HepG2 (cell line): ENCODE data around the gene SLC12A2. TPM values are rescaled to one million over a fixed set of nuclear protein-coding genes. Genes with fewer than 3 reads are reported as not detected.

Experiments used
- CBX2 ChIP-seq, 2 experiments: fragments of 200-600 bp in 1 of 2; sonication (generic); formaldehyde crosslinking in 1 of 2; IDR thresholded peaks; 2 replicates each; pipeline versions ENCODE4 v1.7.0 to v1.8.1; 2018 to 2022; ENCODE audit warnings: low read depth in 2 of 2, low read length in 1 of 2, mild to moderate bottlenecking in 1 of 2, missing genetic modification reagents in 1 of 2
- GATAD1 ChIP-seq: IDR thresholded peaks from 2 replicates; pipeline ENCODE4 v1.6.1; 2016; ENCODE audit warnings: missing genetic modification reagents, missing compliant biosample characterization
- HMGA1 ChIP-seq: sonication (generic); formaldehyde crosslinking; conservative IDR thresholded peaks from 2 replicates; pipeline ENCODE4 v1.4.0; 2020; ENCODE audit warnings: missing genetic modification reagents
- HNRNPH1 ChIP-seq: fragments of 200-400 bp; formaldehyde crosslinking; optimal IDR thresholded peaks from 2 replicates; pipeline ENCODE3; 2017; ENCODE audit warnings: mild to moderate bottlenecking, low read depth, low read length
- MTF2 ChIP-seq: sonication (generic); formaldehyde crosslinking; IDR thresholded peaks from 2 replicates; pipeline ENCODE4 v1.5.0; 2020; ENCODE audit warnings: missing genetic modification reagents, borderline replicate concordance
- NFE2L2 ChIP-seq: fragments of 150-350 bp; IDR thresholded peaks from 2 replicates; pipeline ENCODE4 v1.6.1; 2014; ENCODE audit warnings: low read length
- PAXIP1 ChIP-seq: sonication (generic); formaldehyde crosslinking; conservative IDR thresholded peaks from 2 replicates; pipeline ENCODE4 v1.4.0; 2020; ENCODE audit warnings: mild to moderate bottlenecking, missing genetic modification reagents, moderate library complexity
- PPARG ChIP-seq: conservative IDR thresholded peaks from 2 replicates; pipeline ENCODE4 v1.6.1; 2016; ENCODE audit warnings: missing biosample characterization, missing genetic modification reagents
- SKI ChIP-seq: fragments of 450-650 bp; IDR thresholded peaks from one replicate; pipeline ENCODE4 v1.6.1; 2018; ENCODE audit warnings: mild to moderate bottlenecking; ENCODE audit not compliant: partially characterized antibody
- SMC3 ChIP-seq: IDR thresholded peaks from 2 replicates; pipeline ENCODE4 v1.6.1; 2011; ENCODE audit warnings: low read length, improper control_type of control experiment
- SSRP1 ChIP-seq: IDR thresholded peaks from 2 replicates; pipeline ENCODE4 v1.6.1; 2016; ENCODE audit warnings: control low read depth
- STAT5B ChIP-seq: sonication (generic); formaldehyde crosslinking; IDR thresholded peaks from 2 replicates; pipeline ENCODE4 v1.4.0; 2020; ENCODE audit warnings: missing genetic modification reagents
- THAP9 ChIP-seq: sonication (generic); formaldehyde crosslinking; IDR thresholded peaks from 2 replicates; pipeline ENCODE4; 2020; ENCODE audit warnings: missing genetic modification reagents, mild to moderate bottlenecking, borderline replicate concordance
- ZFP36L2 ChIP-seq: sonication (generic); formaldehyde crosslinking; IDR thresholded peaks from 2 replicates; pipeline ENCODE4 v1.4.0; 2020; ENCODE audit warnings: missing genetic modification reagents
- ZFP82 ChIP-seq: sonication (generic); formaldehyde crosslinking; IDR thresholded peaks from 2 replicates; pipeline ENCODE4 v1.5.1; 2020; ENCODE audit warnings: mild to moderate bottlenecking, missing genetic modification reagents, borderline replicate concordance
- ZNF251 ChIP-seq: sonication (generic); formaldehyde crosslinking; IDR thresholded peaks from 2 replicates; pipeline ENCODE4 v1.9.0; 2021; ENCODE audit warnings: mild to moderate bottlenecking, missing genetic modification reagents
- ZNF510 ChIP-seq: sonication (generic); formaldehyde crosslinking; IDR thresholded peaks from 2 replicates; pipeline ENCODE4 v1.4.0; 2020; ENCODE audit warnings: low read depth, mild to moderate bottlenecking, missing genetic modification reagents
- polyA plus RNA-seq, 8 experiments: library from polyadenylated mRNA; depleted of rRNA in 3 of 8; stranded (reverse) in 7 of 8; unstranded in 1 of 8; fragments of >200 nt; fragmentation: Illumina TruSeq in 4 of 8; extraction: Trizol in 4 of 8; gene quantifications; 2 replicates each; pipeline versions ENCODE4 v1.2.1 to v1.2.3, GENCODE V29; 2011 to 2016; ENCODE audit warnings: low read depth in 4 of 8, missing spikeins in 1 of 8, mixed read lengths in 1 of 8; ENCODE audit not compliant: insufficient read depth in 1 of 8
- total RNA-seq, 5 experiments: library from RNA; depleted of rRNA; stranded (reverse); fragments of >200 nt; fragmentation: Illumina TruSeq; extraction: Trizol; gene quantifications; 2 replicates each; pipeline ENCODE4 v1.2.3, GENCODE V29; 2016; ENCODE audit warnings: low read depth in 1 of 5
- TF ChIP-seq, protein P1 (sequence below): sonication (generic); formaldehyde crosslinking; IDR thresholded peaks from 2 replicates; pipeline ENCODE4 v1.4.0; 2020; ENCODE audit warnings: mild to moderate bottlenecking, low read depth, missing genetic modification reagents
- TF ChIP-seq, protein P2 (sequence below): sonication (generic); formaldehyde crosslinking; IDR thresholded peaks from 2 replicates; pipeline ENCODE4 v1.8.0; 2022; ENCODE audit warnings: mild to moderate bottlenecking, missing genetic modification reagents, borderline replicate concordance
- TF ChIP-seq, protein P3 (sequence below): sonication (generic); formaldehyde crosslinking; IDR thresholded peaks from 2 replicates; pipeline ENCODE4 v1.8.1; 2023; ENCODE audit warnings: mild to moderate bottlenecking, missing genetic modification reagents

Gene SLC12A2
- total and polyA plus RNA-seq, 2 of the 13 experiments (the other 11 are each of a cell fraction or from before 2014, with no cell fraction given) = 4.0 to 9.7 TPM

GRCh38 chr5:128083033-128083810, at the start of gene SLC12A2 (continued):
- TF ChIP-seq SKI = no peak
- TF ChIP-seq HMGA1 (CRISPR knock-in tag) = no peak
- no peak for TF ChIP-seq SMC3
- no peak; the same call in 1 of the 2 replicates for TF ChIP-seq ZNF510 (CRISPR knock-in tag)
- TF ChIP-seq, protein P1, sequence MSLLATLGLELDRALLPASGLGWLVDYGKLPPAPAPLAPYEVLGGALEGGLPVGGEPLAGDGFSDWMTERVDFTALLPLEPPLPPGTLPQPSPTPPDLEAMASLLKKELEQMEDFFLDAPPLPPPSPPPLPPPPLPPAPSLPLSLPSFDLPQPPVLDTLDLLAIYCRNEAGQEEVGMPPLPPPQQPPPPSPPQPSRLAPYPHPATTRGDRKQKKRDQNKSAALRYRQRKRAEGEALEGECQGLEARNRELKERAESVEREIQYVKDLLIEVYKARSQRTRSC = no peak; the same call in 1 of the 2 replicates
- no peak for TF ChIP-seq PPARG (CRISPR knock-in tag)
- no peak; the same call in 1 of the 2 replicates for TF ChIP-seq PAXIP1 (CRISPR knock-in tag)
- TF ChIP-seq THAP9 (CRISPR knock-in tag) = no peak
- TF ChIP-seq SSRP1 (CRISPR knock-in tag) = no peak
- TF ChIP-seq, protein P2, sequence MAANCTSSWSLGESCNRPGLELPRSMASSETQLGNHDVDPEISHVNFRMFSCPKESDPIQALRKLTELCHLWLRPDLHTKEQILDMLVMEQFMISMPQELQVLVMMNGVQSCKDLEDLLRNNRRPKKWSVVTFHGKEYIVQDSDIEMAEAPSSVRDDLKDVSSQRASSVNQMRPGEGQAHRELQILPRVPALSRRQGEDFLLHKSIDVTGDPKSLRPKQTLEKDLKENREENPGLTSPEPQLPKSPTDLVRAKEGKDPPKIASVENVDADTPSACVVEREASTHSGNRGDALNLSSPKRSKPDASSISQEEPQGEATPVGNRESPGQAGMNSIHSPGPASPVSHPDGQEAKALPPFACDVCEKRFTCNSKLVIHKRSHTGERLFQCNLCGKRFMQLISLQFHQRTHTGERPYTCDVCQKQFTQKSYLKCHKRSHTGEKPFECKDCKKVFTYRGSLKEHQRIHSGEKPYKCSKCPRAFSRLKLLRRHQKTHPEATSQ (CRISPR knock-in tag) = no peak
- TF ChIP-seq NFE2L2 = no peak
- no peak for TF ChIP-seq ZFP82 (CRISPR knock-in tag)
- no peak for TF ChIP-seq CBX2 (IDR thresholded peaks at IDR 0.05; ENCODE audit: low read depth, low read length)
- no peak for TF ChIP-seq CBX2 (CRISPR knock-in tag; IDR thresholded peaks at IDR 0.05; ENCODE audit: low read depth)
- no peak for TF ChIP-seq ZNF251 (CRISPR knock-in tag)
- no peak for TF ChIP-seq ZFP36L2
- peak; percentile 30; the same call in 1 of the 2 replicates for TF ChIP-seq GATAD1
- no peak for TF ChIP-seq HNRNPH1
- peak; percentile 97 for TF ChIP-seq MTF2 (CRISPR knock-in tag)
- TF ChIP-seq, protein P3, sequence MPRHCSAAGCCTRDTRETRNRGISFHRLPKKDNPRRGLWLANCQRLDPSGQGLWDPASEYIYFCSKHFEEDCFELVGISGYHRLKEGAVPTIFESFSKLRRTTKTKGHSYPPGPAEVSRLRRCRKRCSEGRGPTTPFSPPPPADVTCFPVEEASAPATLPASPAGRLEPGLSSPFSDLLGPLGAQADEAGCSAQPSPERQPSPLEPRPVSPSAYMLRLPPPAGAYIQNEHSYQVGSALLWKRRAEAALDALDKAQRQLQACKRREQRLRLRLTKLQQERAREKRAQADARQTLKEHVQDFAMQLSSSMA = no peak
- TF ChIP-seq STAT5B = no peak
